Mucosa of descending colon (tissue), 3 donors: ENCODE results near the gene SIVA1. TPM values are rescaled to one million over a fixed set of nuclear protein-coding genes. Genes with fewer than 3 reads are reported as not detected.

Source experiments
- ATAC-seq: fragments of 200-7000 bp; cut with Tn5 transposase; one replicate; pipeline ENCODE4 v1.9.1; 2020; ENCODE audit warnings: mild to moderate bottlenecking, moderate library complexity
- DNase-seq, 3 donors: peaks; one replicate each; pipeline ENCODE4 v3.0.0-alpha.2; 2020
- H3K36me3 ChIP-seq: fragments of 200-600 bp; one replicate; pipeline ENCODE4 v1.8.0; 2021; ENCODE audit warnings: low read depth, mild to moderate bottlenecking
- H3K4me1 ChIP-seq: fragments of 200-600 bp; one replicate; pipeline ENCODE4 v1.8.0; 2021; ENCODE audit warnings: low read depth, mild to moderate bottlenecking
- H3K4me3 ChIP-seq: fragments of 200-600 bp; one replicate; pipeline ENCODE4 v1.8.0; 2021; ENCODE audit warnings: mild to moderate bottlenecking
- H3K9me3 ChIP-seq: fragments of 200-600 bp; one replicate; pipeline ENCODE4 v1.8.0; 2021; ENCODE audit warnings: mild to moderate bottlenecking
- intact Hi-C, 2 donors: fragments of 100-400 bp; cut with DNase I in 1 of 2; cut with micrococcal nuclease in 1 of 2; formaldehyde crosslinking; loops; one replicate each; pipeline versions ENCODE4 v1.11.0 to v1.11.1; 2022; cut with DNase I, micrococcal nuclease
- total RNA-seq, 3 donors: library from RNA; stranded (reverse); fragmentation: NEBNext Ultra II Directional in 2 of 3; extraction: Animal tissue kit (Norgen Biotek cat#: 25700) in 2 of 3; gene quantifications; one replicate each; pipeline versions ENCODE4 v1.2.1 to v1.2.4, GENCODE V29; 2021 to 2023
- TF ChIP-seq, protein P1 (sequence below): fragments of 200-600 bp; IDR thresholded peaks from one replicate; pipeline ENCODE4 v1.8.0; 2022; ENCODE audit warnings: antibody characterized with exemption, mild to moderate bottlenecking
- donor health status: DM: no; HTN: no; CAD: no; lungs with moderate emphysema.
- donor health status: DM: no; HTN: no; CAD: no.
- donor health status: DM: no; HTN: yes; CAD: no.

The SIVA1 gene
- total RNA-seq, 3 donors from 2014 or later: 38.7 to 82.4 (median 60.4) TPM

DNA sequence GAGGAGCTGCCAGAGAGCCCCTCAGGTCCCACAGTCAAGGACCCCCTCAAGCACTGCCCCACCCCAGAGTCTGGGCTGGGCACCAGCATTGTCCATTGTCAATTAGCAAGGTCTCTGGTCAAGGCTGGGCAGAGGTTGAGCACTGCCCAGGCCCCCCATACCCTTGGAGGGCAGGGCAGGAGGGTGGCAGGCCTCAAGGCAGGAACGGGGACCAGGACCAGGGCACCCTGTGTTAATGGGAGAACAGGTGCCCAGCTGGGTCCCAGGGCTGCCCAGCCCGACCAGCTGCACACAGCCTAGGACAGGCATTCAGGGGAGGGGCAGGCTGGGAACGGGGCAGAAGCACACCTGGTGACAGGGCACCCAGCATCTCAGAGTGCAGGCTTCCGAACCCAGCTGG is 18.4 kb downstream of the SIVA1 start:
- TF ChIP-seq, protein P1, sequence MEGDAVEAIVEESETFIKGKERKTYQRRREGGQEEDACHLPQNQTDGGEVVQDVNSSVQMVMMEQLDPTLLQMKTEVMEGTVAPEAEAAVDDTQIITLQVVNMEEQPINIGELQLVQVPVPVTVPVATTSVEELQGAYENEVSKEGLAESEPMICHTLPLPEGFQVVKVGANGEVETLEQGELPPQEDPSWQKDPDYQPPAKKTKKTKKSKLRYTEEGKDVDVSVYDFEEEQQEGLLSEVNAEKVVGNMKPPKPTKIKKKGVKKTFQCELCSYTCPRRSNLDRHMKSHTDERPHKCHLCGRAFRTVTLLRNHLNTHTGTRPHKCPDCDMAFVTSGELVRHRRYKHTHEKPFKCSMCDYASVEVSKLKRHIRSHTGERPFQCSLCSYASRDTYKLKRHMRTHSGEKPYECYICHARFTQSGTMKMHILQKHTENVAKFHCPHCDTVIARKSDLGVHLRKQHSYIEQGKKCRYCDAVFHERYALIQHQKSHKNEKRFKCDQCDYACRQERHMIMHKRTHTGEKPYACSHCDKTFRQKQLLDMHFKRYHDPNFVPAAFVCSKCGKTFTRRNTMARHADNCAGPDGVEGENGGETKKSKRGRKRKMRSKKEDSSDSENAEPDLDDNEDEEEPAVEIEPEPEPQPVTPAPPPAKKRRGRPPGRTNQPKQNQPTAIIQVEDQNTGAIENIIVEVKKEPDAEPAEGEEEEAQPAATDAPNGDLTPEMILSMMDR: no peak
- ATAC-seq (no peak), DNase-seq (no peak)
- no peaks in the 10 kb centered on the region for H3K4me1 ChIP-seq
- H3K4me3 ChIP-seq: no peak overlapping the region
- intact Hi-C loops: no loop called here
- no peaks in the 10 kb centered on the region for H3K36me3 ChIP-seq
- H3K9me3 ChIP-seq: no peaks in the 10 kb centered on the region

DNA sequence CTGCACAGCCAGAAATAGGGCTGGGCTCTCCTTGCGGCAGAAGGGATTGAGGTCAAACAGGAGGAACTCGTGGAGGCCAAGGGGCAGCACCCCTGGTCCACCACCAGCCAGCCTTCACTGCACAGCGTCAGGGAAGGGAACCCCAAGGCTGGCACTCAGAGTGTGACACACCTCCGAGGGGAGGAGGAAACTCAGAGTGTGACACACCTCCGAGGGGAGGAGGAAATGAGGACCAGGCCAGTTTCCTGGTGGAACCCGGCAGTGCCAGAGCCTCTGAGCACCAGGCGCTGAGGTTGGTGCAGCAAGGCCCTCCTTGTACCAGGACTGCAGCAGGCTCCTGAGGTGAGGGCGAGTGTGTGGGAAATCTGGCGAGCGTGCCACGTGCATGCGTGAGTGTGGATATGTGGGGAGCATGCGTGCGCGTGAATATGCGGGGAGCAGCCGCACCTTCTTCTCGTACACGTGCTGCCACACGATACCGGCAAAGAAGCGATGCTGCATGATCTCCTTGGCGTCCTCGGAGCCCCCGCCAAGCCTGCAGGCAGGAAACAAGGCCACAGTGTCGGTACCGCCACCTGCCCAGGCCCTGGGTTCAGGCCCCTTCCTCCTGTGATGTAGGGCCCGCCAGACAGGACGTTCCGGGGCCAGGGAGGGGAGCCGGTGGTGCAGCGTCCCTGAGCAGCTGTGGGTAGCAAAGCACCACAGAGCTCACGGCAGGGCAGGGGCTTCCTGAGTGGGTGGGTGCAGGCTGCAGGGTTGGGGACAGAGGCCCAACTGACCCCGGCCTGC is 19.2 kb downstream of the SIVA1 start:
- intact Hi-C loops: no loop called here
- DNase-seq: no peak
- H3K9me3 ChIP-seq: no peaks in the 10 kb centered on the region
- TF ChIP-seq, protein P1: no peak
- no peaks in the 10 kb centered on the region for H3K36me3 ChIP-seq
- no peaks in the 10 kb centered on the region for H3K4me1 ChIP-seq
- H3K4me3 ChIP-seq: no peak overlapping the region
- peak; percentile 22 for ATAC-seq

DNA sequence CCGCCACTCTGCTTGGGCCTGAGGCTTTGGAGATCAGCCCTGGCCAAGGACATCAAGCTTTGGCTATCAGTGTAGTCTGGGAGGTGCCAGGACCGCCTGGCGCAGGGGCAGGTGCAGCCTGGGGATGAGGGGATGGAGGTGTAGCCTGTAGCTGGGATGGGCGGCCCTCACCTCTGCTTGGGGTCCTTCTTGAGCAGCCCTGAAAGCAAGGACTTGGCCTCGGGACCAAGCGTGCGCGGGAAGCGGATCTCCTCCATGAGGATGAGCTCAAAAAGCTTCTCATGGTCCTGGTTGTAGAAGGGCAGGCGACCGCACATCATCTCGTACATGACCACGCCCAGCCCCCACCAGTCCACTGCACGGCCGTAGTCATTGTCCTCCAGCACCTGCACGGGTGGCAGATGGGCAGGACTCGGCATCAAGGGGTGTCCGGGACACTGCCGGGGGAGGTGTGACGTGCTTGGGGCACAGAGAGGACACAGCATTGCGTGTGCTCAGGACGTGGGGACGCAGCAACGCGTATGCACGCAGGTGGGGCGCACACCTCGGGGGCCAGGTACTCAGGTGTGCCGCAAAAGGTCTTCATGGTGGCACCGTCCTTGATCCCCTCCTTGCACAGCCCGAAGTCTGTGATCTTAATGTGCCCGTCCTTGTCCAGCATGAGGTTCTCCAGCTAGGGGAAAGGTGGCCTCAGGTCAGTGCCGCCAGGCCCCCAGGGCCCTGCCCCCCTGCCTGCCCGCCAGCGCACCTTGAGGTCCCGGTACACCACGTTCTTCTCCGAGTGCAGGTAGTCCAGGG is 20.0 kb downstream of the SIVA1 start:
- no peak for ATAC-seq
- H3K4me1 ChIP-seq: no peaks in the 10 kb centered on the region
- no peaks in the 10 kb centered on the region for H3K36me3 ChIP-seq
- TF ChIP-seq, protein P1: no peak
- intact Hi-C loops: no loop called here
- no peak for DNase-seq
- H3K4me3 ChIP-seq: no peak overlapping the region
- H3K9me3 ChIP-seq: no peaks in the 10 kb centered on the region

DNA sequence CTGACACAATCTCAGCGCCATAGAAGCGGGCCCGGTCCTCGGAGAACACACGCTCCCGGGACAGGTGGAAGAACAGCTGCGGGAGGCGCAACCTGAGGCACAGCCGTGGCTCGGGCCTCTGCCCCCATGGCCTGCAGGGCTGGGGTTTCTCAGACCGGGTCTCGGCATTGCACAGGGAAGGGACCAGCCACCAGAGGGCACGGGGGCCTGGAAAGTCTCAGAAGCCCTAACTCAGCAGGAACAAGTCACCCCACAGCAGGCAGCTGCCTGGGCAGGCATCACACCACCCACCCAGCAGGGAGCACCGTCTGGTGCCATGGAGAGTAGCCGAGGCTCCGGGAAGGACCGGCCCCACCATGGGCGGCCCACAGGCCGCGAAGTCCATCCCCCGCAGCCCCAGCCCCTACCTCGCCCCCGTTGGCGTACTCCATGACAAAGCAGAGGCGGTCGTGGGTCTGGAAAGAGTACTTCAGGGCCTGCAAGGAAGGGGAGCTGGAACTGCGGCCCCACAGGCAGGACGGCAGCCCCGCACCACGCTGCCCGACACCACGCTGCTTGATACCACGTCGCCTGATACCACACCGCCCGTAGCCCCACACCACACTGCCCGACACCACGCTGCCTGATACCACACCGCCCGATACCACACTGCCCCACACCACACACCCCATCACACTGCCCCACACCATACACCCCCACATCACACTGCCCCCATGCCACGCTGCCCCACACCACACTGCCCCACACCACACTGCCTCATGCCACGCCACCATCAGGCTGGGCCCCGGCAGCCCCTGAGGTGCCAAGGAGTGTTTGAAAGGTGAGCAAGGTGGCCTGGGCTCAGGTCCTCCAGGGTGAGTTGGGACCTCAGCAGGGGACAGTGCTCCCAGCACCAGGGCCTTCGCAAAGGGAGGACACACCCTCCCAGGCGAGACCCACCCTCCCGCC is 20.8 kb downstream of the SIVA1 start:
- no peaks in the 10 kb centered on the region for H3K36me3 ChIP-seq
- H3K4me3 ChIP-seq: no peak overlapping the region
- no peaks in the 10 kb centered on the region for H3K4me1 ChIP-seq
- TF ChIP-seq, protein P1: no peak
- no peaks in the 10 kb centered on the region for H3K9me3 ChIP-seq
- intact Hi-C loops: no loop called here
- no peak for ATAC-seq
- DNase-seq: no peak

DNA sequence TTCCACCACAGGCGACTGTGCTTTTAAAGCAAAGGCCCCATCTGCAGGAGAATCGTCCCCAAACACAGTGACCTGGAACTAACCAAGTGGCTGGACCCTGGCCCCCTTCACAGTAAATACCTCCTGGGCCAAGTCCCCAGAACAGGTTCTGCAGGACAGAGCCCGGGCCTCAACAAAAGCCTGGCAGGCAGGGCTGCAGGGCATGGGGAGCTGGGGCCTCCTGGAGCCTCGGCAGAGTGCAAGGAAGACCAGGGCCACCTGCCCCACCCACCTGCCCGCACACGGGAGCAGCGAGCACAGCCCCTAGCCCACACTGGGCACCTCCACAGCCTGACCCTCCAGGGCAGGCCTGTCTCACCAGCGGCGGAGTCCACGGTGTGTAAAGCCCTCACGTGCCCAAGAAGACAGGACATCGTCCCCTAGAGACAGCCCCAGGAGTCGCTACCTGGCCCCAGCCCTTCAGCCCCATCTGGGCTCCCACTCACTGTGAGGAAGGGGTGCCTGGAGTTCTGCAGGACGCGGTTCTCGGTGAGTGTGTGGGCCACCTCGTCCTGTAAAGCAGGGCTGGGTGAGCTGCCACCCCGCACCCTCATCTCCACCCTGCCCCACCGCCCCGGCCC is 21.6 kb downstream of the SIVA1 start:
- no peak for ATAC-seq
- TF ChIP-seq, protein P1: no peak
- Histone ChIP-seq H3K36me3 (no peaks in the 10 kb centered on the region), H3K4me3 (no peak overlapping the region), H3K4me1 (no peaks in the 10 kb centered on the region), H3K9me3 (no peaks in the 10 kb centered on the region)
- intact Hi-C loops: no loop called here
- no peak for DNase-seq
